ENCODE measurements around the gene TRIOBP.
"Not testable (repeated sequence)": the region's sequence is repeated elsewhere in the genome, so short reads cannot be mapped to it uniquely, and the experiment has no call there.

TRIOBP gene

GRCh38 chr22:37778370-37779009 lies 81.6 kb downstream of the TRIOBP start:
- no peak for ATAC-seq

DNA sequence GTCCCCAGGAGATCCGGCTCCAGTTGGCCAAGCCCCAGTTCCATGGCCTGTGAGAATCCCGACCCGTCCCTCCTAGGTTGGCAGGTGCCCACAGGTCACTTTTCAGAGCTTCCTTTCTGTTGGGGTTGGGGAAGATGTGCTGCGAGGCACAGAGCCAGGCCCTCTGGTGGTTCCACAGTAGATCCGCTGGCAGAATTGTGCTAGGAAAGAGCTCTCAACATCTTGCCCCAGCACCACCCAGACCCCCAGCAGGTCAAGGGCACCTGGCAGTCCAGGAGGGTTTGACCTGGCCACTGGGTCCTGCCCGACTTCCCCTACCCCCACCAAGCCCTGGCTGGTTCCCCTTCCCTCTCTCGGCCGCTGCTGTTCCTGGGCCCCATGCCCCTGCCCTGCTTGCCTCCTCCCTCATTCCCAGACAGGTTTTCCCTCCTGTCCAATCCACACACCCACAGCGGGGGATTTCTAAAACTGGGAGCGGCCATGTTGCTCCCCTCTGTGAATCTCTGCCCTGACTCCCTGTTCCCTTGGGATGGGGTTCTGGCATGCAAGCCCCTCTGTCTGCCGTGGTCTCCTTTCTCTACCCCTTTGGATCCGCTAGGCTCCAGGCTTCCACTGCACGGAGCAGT lies 84.7 kb downstream of the TRIOBP start:
- no peak for ATAC-seq

- no peak for ATAC-seq
Measured at GRCh38 chr22:37782340-37783168, 85.7 kb downstream of the TRIOBP start.

DNA sequence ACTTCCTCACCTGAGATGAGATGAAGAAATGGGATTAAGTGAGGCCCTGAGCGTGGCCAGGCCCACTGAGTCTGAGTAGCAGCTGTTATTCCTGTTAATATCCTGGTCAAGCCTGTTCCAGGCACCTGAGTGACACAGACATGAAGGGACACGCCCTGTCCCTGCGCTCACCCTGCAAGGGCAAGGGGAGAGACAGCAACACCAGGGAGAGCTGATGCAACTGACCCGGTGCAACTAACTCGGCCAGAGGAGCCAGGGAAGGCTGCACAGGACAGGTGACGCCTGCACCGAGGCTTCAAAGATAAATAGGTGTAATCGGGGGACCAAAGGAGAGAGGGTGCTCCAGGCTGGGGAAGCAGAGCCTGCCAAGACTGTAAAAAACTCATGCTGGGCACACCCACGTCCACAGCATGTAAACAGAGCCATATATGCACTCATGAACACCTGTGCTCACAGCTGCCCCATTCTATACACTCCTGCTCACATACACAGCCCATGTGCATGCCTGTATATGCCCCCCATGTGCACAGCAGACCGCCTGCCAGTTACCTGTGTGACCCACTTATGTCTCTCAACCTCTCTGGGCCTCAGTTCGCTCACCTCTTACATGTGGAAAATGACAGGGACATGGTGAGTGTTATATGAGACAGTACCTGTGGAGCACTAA lies 88.1 kb downstream of the TRIOBP start:
- no peak for ATAC-seq

DNA sequence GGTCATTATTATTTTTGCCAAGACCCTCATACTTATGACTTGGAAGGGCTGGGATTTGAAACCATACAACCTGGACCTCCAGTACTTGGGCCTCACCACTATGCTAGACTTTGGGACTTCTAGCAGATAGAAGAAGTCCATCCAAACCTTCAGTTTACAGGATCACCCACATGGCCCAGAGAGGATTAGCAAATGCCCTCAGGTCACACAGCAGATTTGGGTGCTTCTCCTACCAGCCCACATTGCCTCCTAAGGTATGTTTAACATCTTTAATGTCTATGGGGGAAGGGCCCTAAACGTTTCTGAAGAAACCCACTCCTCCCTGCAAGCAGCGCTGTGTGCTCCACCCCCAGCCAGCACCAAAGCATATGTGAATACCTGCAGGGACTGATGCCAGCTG lies 93.4 kb downstream of the TRIOBP start:
- no peak for ATAC-seq

DNA sequence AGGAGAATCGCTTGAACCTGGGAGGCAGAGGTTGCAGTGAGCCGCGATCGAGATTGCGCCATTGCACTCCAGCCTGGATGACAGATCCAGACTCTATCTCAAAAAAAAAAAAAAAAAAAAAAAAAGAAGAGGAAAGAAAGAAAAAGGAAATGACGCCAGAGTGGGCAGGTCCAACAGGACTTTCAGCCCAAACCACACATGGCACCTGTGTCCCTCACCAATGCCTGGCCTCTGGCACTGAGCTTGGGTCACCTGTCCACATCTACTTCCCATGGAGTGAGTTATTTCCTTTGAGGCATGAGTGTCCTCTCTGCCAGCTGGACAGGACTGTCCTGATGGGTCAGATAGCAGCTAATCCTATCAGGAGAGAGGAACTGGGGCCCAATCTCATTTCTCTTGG lies 95.6 kb downstream of the TRIOBP start:
- no peak for ATAC-seq

GRCh38 chr22:37794376-37794775 lies 97.5 kb downstream of the TRIOBP start:
- no peak for ATAC-seq

- ATAC-seq = no peak
Measured at GRCh38 chr22:37796079-37796478, 99.2 kb downstream of the TRIOBP start.

GRCh38 chr22:37797259-37797658 lies 100.4 kb downstream of the TRIOBP start:
- not testable (repeated sequence) for ATAC-seq

- no peak for ATAC-seq
Measured at GRCh38 chr22:37797874-37798500, 101.1 kb downstream of the TRIOBP start.

GRCh38 chr22:37799979-37800378 lies 103.1 kb downstream of the TRIOBP start:
- not testable (repeated sequence) for ATAC-seq

- no peak for ATAC-seq
Measured at GRCh38 chr22:37801946-37802309, 105.1 kb downstream of the TRIOBP start.

GRCh38 chr22:37802310-37803194 lies 105.7 kb downstream of the TRIOBP start:
- ATAC-seq = no peak

DNA sequence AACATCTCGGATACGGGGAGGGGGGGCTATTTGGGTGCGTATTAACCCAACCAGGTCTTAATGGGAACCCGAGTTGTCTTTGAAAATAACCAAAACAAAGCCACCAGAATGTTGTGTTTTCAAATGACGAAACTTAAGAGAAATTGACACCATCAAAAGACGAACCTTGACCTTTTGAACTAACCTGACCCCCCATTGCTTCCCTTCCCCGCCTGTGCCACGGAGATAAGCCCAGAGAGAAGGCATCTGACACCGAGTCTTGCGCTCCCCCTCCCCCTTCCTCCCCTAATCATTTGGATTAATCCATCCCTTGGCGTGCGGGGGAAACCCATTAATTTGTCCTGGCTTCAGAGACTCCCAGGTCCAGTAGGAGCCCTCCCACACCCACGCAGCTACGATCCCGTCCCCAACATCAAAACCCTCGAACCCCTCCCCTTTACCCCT lies 106.4 kb downstream of the TRIOBP start:
- ATAC-seq = no peak

- ATAC-seq = no peak
Measured at GRCh38 chr22:37803639-37804351, 106.9 kb downstream of the TRIOBP start.

- ATAC-seq = no peak
Measured at GRCh38 chr22:37804352-37804880, 107.6 kb downstream of the TRIOBP start.

GRCh38 chr22:37804881-37805809 lies 108.3 kb downstream of the TRIOBP start:
- ATAC-seq = peak; percentile 10 to 27

DNA sequence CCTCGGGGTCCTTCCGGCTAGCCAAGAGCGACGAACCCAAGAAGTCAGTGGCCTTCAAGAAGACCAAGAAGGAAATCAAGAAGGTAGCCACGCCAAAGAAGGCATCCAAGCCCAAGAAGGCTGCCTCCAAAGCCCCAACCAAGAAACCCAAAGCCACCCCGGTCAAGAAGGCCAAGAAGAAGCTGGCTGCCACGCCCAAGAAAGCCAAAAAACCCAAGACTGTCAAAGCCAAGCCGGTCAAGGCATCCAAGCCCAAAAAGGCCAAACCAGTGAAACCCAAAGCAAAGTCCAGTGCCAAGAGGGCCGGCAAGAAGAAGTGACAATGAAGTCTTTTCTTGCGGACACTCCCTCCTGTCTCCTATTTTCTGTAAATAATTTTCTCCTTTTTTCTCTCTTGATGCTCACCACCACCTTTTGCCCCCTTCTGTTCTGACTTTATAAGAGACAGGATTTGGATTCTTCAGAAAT lies 109.0 kb downstream of the TRIOBP start:
- no peak for ATAC-seq

Data from activated CD4-positive, CD25-positive, alpha-beta regulatory T cell treated with anti-CD3 and anti-CD28 coated beads, Interleukin-2, amount 50 U/mL, for 24 hours (primary cell).